Muscle of arm (tissue), 12 donors: ENCODE results near the gene HLCS. TPM values are rescaled to one million over a fixed set of nuclear protein-coding genes. Genes with fewer than 3 reads are reported as not detected.

Experiments used
- DNase-seq: peaks from one replicate; pipeline ENCODE4 v3.0.0-alpha.2; 2013
- polyA plus RNA-seq, 12 donors: library from polyadenylated mRNA; unstranded; fragments of 120-200 nt; gene quantifications; one replicate each; pipeline ENCODE4 v1.2.1, GENCODE V29; 2013; ENCODE audit not compliant: insufficient read length in 12 of 12

HLCS gene
- polyA plus RNA-seq, 12 donors: 6.7 to 15.3 (median 13.1) TPM; not detected in 1

GRCh38 chr21:36883532-36884486 is 82.7 kb downstream of the HLCS start:
- no peak for DNase-seq

GRCh38 chr21:36882776-36883175 is 83.7 kb downstream of the HLCS start:
- DNase-seq: no peak

- DNase-seq: no peak
Observed at GRCh38 chr21:36881228-36881627, 85.2 kb downstream of the HLCS start.

GRCh38 chr21:36879827-36880226 is 86.6 kb downstream of the HLCS start:
- DNase-seq: no peak

- DNase-seq: no peak
Observed at GRCh38 chr21:36877741-36878140, 88.7 kb downstream of the HLCS start.

- no peak for DNase-seq
Observed at GRCh38 chr21:36874665-36875064, 91.8 kb downstream of the HLCS start.

- no peak for DNase-seq
Observed at GRCh38 chr21:36873513-36873912, 93.0 kb downstream of the HLCS start.

- no peak for DNase-seq
Observed at GRCh38 chr21:36867291-36867905, 99.1 kb downstream of the HLCS start.

GRCh38 chr21:36866419-36866818 is 100.0 kb downstream of the HLCS start:
- no peak for DNase-seq

- no peak for DNase-seq
Observed at GRCh38 chr21:36864974-36865373, 101.5 kb downstream of the HLCS start.

- no peak for DNase-seq
Observed at GRCh38 chr21:36863260-36863659, 103.2 kb downstream of the HLCS start.

GRCh38 chr21:36861595-36862323 is 104.7 kb downstream of the HLCS start:
- no peak for DNase-seq

- no peak for DNase-seq
Observed at GRCh38 chr21:36860736-36861594, 105.5 kb downstream of the HLCS start.

- DNase-seq: no peak
Observed at GRCh38 chr21:36859744-36860501, 106.5 kb downstream of the HLCS start.

- DNase-seq: no peak
Observed at GRCh38 chr21:36858320-36858957, 108.0 kb downstream of the HLCS start.

GRCh38 chr21:36856643-36857042 is 109.8 kb downstream of the HLCS start:
- DNase-seq: no peak

GRCh38 chr21:36854391-36854790 is 112.1 kb downstream of the HLCS start:
- no peak for DNase-seq

- DNase-seq: no peak
Observed at GRCh38 chr21:36852864-36853263, 113.6 kb downstream of the HLCS start.

GRCh38 chr21:36852293-36852692 is 114.2 kb downstream of the HLCS start:
- DNase-seq: no peak

GRCh38 chr21:36851121-36851520 is 115.3 kb downstream of the HLCS start:
- DNase-seq: no peak
